Mucosa of descending colon (tissue), 3 donors: ENCODE measurements around the gene CC2D2B. TPM values are rescaled to one million over a fixed set of nuclear protein-coding genes. Genes with fewer than 3 reads are reported as not detected.

Experiments used
- ATAC-seq: fragments of 200-7000 bp; cut with Tn5 transposase; one replicate; pipeline ENCODE4 v1.9.1; 2020; ENCODE audit warnings: mild to moderate bottlenecking, moderate library complexity
- DNase-seq, 3 donors: peaks; one replicate each; pipeline ENCODE4 v3.0.0-alpha.2; 2020
- H3K36me3 ChIP-seq: fragments of 200-600 bp; one replicate; pipeline ENCODE4 v1.8.0; 2021; ENCODE audit warnings: low read depth, mild to moderate bottlenecking
- H3K4me1 ChIP-seq: fragments of 200-600 bp; one replicate; pipeline ENCODE4 v1.8.0; 2021; ENCODE audit warnings: low read depth, mild to moderate bottlenecking
- H3K4me3 ChIP-seq: fragments of 200-600 bp; one replicate; pipeline ENCODE4 v1.8.0; 2021; ENCODE audit warnings: mild to moderate bottlenecking
- H3K9me3 ChIP-seq: fragments of 200-600 bp; one replicate; pipeline ENCODE4 v1.8.0; 2021; ENCODE audit warnings: mild to moderate bottlenecking
- CTCF ChIP-seq: fragments of 200-600 bp; IDR thresholded peaks from one replicate; pipeline ENCODE4 v1.8.0; 2022; ENCODE audit warnings: antibody characterized with exemption, mild to moderate bottlenecking
- intact Hi-C, 2 donors: fragments of 100-400 bp; cut with DNase I in 1 of 2; cut with micrococcal nuclease in 1 of 2; formaldehyde crosslinking; loops; one replicate each; pipeline versions ENCODE4 v1.11.0 to v1.11.1; 2022; cut with DNase I, micrococcal nuclease
- total RNA-seq, 3 donors: library from RNA; stranded (reverse); fragmentation: NEBNext Ultra II Directional in 2 of 3; extraction: Animal tissue kit (Norgen Biotek cat#: 25700) in 2 of 3; gene quantifications; one replicate each; pipeline versions ENCODE4 v1.2.1 to v1.2.4, GENCODE V29; 2021 to 2023
- donor health status: DM: no; HTN: no; CAD: no; lungs with moderate emphysema.
- donor health status: DM: no; HTN: no; CAD: no.
- donor health status: DM: no; HTN: yes; CAD: no.

CC2D2B gene
- total RNA-seq, 3 donors from 2014 or later: 0.41 to 1.7 (median 0.75) TPM

GRCh38 chr10:96021332-96021731 lies 113.6 kb downstream of the CC2D2B start:
- Histone ChIP-seq H3K4me1 (no peaks in the 10 kb centered on the region), H3K4me3 (no peak overlapping the region), H3K9me3 (no peaks in the 10 kb centered on the region), H3K36me3 (no peaks in the 10 kb centered on the region)
- no peak for DNase-seq
- no peak for TF ChIP-seq CTCF
- ATAC-seq: no peak
- intact Hi-C loops: no loop called here

GRCh38 chr10:96022739-96023138 lies 115.0 kb downstream of the CC2D2B start:
- intact Hi-C loops: no loop called here
- Histone ChIP-seq H3K4me1 (no peaks in the 10 kb centered on the region), H3K9me3 (no peaks in the 10 kb centered on the region), H3K4me3 (no peak overlapping the region), H3K36me3 (no peaks in the 10 kb centered on the region)
- ATAC-seq (no peak), DNase-seq (no peak)
- TF ChIP-seq CTCF: no peak

GRCh38 chr10:96023168-96023567 lies 115.4 kb downstream of the CC2D2B start:
- no peak for DNase-seq
- Histone ChIP-seq H3K9me3 (no peaks in the 10 kb centered on the region), H3K36me3 (no peaks in the 10 kb centered on the region), H3K4me3 (no peak overlapping the region), H3K4me1 (no peaks in the 10 kb centered on the region)
- TF ChIP-seq CTCF: no peak
- intact Hi-C loops: no loop called here
- no peak for ATAC-seq

GRCh38 chr10:96025566-96025965 lies 117.8 kb downstream of the CC2D2B start:
- TF ChIP-seq CTCF: no peak
- Histone ChIP-seq H3K9me3 (no peaks in the 10 kb centered on the region), H3K4me1 (no peaks in the 10 kb centered on the region), H3K36me3 (no peaks in the 10 kb centered on the region), H3K4me3 (no peak overlapping the region)
- peak; percentile 66 for ATAC-seq
- no peak for DNase-seq
- intact Hi-C loops: no loop called here

GRCh38 chr10:96034625-96035024 lies 126.8 kb downstream of the CC2D2B start:
- no peaks in the 10 kb centered on the region for H3K4me1 ChIP-seq
- no peaks in the 10 kb centered on the region for H3K36me3 ChIP-seq
- intact Hi-C loops: no loop called here
- no peak for ATAC-seq
- no peak for TF ChIP-seq CTCF
- DNase-seq: no peak
- H3K9me3 ChIP-seq: no peaks in the 10 kb centered on the region
- no peak overlapping the region for H3K4me3 ChIP-seq
